Activated CD4-positive, CD25-positive, alpha-beta regulatory T cell (primary cell): Measurements from ENCODE around the gene ANKRD2.
"Not testable (repeated sequence)": the region's sequence is repeated elsewhere in the genome, so short reads cannot be mapped to it uniquely, and the experiment has no call there.

Source experiments
- DNase-seq, 4 experiments: peaks; one replicate each; lab custom pipeline; 2025; lab: John Stamatoyannopoulos, UW

Gene ANKRD2

GRCh38 chr10:97546456-97547270, 25.9 kb upstream of the ANKRD2 start:
- no peak for DNase-seq

GRCh38 chr10:97547271-97547600, 25.3 kb upstream of the ANKRD2 start:
- no peak for DNase-seq

- DNase-seq = no peak
Measured at GRCh38 chr10:97547962-97548361, 24.6 kb upstream of the ANKRD2 start.

DNA sequence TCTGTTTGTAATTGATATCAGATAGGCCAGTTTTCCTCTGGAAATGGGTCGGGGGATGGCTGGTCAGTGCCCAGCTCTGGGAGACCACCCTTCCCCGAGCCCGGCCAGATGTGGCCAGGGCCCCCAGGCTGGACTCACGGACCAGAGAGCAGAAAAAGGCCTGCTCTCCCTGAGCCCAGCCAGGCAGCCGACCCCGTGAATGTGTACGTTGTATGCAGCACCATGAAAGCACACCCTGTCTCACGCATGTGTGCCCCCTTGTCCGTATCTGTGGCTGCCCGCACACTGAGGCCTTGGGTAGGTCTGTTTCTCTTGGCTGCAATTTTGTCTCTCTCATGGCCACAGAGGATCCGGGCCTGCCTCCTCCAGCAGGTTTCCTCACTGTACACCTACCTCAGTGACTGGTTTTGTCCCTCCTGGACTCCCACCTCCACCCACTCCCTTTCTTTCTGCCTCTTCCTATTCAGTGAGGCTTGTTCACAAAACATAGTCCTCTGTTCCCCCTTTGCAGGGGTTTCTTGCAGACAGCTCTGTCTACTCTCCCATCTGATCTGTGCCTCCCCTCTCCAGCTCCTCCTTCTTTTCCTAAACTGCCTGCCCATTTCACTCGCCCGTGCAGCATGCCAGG, 23.6 kb upstream of the ANKRD2 start:
- no peak for DNase-seq

GRCh38 chr10:97549587-97550322, 22.8 kb upstream of the ANKRD2 start:
- DNase-seq = no peak

- DNase-seq = no peak
Measured at GRCh38 chr10:97550336-97551149, 22.0 kb upstream of the ANKRD2 start.

GRCh38 chr10:97551271-97551670, 21.3 kb upstream of the ANKRD2 start:
- DNase-seq = no peak

DNA sequence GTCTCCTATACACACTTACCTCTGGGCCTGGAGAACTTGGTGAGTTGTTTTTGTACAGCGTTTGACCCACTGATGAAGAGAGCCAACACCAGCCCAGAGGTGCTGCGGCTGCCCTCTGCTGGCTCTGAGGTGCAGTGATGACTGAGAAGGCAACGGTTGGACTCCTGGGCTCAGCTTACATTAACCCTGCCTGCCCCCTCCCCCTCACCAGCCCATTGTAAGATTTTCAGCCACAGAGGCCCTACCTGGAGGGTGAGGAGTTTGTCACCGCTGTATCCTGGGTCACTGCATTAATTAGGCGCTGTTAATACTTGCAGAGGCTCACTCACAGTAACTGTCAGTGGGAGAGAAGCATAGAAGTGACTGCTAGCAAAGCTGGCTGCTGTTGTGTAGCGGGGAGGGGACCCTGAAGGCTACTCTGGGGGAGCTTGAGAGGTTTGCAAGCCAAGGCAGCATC, 19.0 kb upstream of the ANKRD2 start:
- peak; percentile 24 to 45 (median 36) for DNase-seq

DNA sequence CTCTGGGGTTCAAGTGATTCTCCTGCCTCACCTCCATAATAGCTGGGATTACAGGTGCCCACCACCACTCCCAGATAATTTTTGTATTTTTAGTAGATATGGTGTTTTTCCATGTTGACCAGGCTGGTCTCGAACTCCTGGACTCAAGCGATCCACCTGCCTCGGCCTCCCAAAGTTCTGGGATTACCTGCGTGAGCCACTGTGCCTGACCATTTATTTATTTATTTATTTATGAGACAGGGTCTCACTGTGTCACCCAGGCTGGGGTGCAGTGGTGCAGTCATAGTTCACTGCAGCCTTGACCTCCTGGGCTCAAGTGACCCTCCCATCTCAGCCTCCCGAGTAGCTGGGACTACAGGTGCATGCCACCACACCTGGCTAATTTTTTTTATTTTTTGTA, 18.2 kb upstream of the ANKRD2 start:
- not testable (repeated sequence) for DNase-seq

DNA sequence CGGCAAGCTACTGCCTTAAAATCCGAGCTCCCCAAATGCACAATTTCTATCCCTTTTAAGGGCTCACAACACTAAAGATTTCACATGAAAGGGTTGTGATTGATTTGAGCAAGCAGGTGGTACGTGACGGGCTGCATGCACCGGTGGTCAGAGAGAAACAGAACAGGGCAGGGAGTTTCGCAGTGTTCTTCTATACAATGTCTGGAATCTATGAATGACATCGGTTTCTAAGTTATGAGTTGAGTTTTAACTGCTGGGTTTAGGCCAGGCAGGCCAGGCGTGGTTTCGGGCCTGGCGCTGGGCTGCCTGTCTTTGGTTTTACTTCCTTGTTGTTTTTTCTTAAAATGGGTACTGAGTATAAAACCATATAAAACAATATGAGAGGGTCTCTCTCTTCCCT, 17.0 kb upstream of the ANKRD2 start:
- DNase-seq = not testable (repeated sequence)

DNA sequence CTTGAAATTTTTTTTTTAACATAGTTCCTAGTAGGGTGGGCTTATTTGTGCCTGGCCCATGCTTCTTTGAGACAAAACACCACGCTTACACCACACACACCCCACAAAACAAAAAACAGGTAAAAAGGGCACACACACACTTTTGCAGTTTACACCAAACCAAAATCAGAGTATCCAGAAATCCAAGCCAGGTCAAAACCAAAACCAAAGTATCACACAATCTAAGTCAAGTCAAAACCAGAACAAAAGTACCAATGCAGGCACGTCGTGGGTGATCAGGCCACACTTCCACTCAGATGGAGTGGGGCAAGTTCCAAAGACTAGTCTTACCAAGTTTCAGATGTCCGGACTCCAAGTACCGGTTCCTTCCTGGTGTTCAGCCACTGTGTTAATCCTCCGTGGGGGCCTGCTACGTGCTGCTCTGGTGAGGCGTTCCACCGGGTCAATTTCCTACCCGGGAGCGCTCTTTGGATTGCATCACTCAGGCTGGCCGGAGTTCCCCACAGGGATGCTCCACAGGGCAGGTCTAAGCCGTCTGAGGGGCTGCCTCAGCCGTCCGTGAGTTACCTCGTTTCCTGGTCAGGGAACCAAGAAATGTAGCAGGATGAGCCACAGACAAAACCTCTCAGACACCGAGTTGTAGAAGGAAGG, 11.7 kb upstream of the ANKRD2 start:
- DNase-seq = not testable (repeated sequence)

DNA sequence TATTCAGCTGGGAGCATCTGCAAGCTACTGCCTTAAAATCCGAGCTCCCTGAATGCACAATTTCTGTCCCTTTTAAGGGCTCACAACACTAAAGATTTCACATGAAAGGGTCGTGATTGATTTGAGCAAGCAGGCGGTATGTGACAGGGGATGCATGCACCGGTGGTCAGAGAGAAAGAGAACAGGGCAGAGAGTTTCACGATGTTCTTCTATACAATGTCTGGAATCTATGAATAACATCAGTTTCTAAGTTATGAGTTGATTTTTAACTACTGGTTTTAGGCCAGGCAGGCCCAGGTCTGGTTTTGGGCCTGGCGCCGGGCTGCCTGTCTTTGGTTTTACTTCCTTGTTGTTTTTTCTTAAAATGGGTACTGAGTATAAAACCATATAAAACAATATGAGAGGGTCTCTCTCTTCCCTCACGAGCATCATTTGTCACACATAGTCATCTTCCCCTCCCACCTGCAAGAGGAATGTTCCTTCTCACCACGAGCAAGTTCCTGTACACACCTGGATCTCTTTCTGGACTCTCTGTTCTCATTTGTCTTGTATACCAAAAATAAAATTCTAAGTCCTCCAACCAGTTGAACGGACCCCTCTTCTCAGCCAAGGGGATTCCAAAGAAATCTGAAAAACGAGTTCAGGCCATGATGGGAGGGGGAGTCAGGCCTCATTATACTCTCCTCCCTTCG, 11.0 kb upstream of the ANKRD2 start:
- not testable (repeated sequence) for DNase-seq

DNA sequence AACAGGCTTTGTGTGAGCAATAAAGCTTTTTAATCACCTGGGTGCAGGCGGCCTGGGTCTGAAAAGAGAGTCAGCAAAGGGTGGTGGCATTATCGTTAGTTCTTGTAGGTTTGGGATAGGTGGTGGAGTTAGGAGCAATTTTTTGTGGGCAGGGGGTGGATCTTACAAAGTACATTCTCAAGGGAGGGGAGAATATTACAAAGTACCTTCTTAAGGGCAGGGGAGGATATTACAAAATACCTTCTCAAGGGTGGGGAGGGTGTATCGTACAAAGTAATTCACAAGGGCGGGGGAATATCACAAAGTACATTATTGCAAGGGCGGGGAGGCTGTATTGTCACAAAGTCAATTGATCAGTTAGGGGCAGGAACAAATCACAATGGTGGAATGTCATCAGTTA, 10.2 kb upstream of the ANKRD2 start:
- DNase-seq = not testable (repeated sequence)

- no peak for DNase-seq
Measured at GRCh38 chr10:97563337-97563736, 9.2 kb upstream of the ANKRD2 start.

DNA sequence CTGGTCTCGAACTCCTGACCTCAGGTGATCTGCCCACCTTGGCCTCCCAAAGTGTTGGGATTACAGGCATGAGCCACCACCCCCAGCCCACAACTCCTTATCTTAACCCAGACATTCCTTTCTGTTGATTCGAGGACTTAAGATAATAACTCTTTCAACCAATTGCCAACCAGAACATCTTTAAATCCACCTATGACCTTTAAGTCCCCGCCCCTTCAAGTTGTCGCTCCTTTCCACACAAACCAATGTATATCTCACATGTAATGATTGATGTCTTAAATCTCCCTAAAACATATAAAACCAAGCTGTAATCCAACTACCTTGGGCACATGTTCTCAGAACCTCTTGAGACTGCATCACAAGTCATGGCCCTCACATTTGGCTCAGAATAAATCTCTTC, 7.8 kb upstream of the ANKRD2 start:
- no peak for DNase-seq

- no peak for DNase-seq
Measured at GRCh38 chr10:97566336-97566996, 6.1 kb upstream of the ANKRD2 start.

DNA sequence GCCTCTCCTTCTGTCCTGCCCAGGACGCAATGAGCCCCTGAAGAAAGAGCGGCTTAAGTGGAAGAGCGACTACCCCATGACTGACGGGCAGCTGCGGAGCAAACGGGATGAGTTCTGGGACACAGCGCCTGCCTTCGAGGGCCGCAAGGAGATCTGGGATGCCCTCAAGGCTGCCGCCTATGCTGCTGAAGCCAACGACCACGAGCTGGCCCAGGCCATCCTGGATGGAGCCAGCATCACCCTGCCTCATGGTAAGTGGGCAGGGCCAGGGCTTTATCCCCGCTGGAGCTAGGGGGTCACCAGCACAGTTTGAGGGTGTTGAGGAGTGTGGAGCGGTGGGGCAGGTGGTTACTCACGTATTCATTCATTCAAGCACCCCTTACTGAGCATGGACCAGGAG, 4.7 kb upstream of the ANKRD2 start:
- DNase-seq = no peak

GRCh38 chr10:97570146-97570788, 2.3 kb upstream of the ANKRD2 start:
- DNase-seq = no peak

DNA sequence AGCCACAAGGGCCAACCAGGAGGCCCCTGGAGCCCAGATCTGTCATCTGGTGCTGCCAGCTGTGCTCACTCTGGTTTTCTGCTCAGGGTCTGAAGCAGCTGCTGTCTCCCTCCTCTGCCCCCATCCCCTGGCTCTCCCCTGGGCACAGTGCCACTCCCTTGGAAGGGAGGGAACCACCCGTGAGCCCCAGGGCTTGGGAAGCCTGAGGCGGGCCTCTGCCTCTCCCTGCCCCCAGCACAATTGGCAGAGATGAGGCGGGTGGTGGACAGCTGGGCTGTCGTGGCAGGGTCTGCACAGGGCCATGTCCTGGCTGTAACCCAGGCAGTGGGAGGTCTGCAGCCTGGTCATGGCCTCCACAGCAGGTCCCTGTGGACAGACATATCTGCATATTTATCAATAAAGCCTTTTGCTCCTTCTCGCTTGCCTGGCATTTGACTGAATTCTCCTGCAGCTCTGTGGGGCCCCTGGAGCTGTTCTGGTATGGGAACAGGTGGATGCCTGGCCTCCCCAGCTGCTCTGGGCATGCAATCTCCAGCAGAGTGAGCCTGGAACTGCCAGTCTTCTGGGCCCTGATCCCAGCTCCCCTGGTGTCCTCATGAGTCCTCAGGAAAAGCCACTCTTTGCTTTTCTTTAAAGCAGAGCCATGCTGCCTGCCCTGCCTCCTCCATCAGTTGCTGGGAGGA, 1.6 kb upstream of the ANKRD2 start:
- no peak for DNase-seq
